SHP77 (cell line): Measurements from ENCODE around the gene ROBO3.

Experiments used
- DNase-seq, 2 experiments: peaks; one replicate each; lab custom pipeline; 2025; lab: John Stamatoyannopoulos, UW

ROBO3 gene

DNA sequence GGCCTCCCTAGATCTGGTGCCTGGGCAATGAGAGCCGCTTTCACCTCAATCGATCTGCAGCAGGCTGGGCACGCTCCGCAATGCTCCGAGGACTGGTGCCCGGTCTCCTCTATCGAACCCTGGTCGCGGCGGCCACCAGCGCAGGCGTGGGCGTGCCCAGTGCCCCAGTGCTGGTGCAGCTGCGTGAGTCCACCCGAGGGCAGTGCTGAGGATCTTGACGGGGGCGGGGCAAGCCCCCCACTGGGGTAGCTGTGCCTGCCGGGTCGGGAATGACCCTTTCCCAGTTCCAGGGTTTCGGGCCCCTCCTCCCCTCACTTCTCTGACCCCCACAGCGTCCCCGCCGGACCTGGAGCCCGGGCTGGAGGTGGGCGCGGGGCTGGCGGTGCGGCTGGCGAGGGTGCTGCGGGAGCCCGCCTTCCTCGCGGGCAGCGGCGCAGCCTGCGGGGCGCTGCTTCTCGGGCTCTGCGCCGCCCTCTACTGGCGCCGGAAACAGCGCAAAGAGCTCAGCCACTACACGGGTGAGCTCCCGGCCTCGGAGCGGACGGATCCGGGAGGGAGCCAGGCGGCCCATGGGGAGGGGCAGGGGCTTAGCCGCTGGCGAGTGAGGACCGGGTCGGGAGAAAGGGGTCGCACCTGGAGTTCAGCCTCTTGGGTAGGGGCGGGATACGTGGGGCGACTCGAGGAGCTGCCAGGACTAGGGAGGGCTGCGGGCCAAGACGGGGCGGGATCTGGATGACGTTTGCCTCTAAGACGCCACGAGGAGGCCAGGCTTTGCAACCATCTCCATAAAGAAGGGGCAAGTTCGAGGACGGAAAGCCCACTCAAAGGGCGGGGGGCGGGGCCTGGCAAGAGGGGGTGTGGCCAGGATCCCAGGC lies 10.9 kb downstream of the ROBO3 start:
- peak; percentile 68 to 77 for DNase-seq

- no peak for DNase-seq
These were observed 11.8 kb downstream of the ROBO3 start for GRCh38 chr11:124876818-124877630.

GRCh38 chr11:124877631-124877909 lies 12.3 kb downstream of the ROBO3 start:
- no peak for DNase-seq

GRCh38 chr11:124877910-124878758 lies 12.9 kb downstream of the ROBO3 start:
- no peak for DNase-seq

GRCh38 chr11:124878759-124879492 lies 13.7 kb downstream of the ROBO3 start:
- no peak for DNase-seq

DNA sequence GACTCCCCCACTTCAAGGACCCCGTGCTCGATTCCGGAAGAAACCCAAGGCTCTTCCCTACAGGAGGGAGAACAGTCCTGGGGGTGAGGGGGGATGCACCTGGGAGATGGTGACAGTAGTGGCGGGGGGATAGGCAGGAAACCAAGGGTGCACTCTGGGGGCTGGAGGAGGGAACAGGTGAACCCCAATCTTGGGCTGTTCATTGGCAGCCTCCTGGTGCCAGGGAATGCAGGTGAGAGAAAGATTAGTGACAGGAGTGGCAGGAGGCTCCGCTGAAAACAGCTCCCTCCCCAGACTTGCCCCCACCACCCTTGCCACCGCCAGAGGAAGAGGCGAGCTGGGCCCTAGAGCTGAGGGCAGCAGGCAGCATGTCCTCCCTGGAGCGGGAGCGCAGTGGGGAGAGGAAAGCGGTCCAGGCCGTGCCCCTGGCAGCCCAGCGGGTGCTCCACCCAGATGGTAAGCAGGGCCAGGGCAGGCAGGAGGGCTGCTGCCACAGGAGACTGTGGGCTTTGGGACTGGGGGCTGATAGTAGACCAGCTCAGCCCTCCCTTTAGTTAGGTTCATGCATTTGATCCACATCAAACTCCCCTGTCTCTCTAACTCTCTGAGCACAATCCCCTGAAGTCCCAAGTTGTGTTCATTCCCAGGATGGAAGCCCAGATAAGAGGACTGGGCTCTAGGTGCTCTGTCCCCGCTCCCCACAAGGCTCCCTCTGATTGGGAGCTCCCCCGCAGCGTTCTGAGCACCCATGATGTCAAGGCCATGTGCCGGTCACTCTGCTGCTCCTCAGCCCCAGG lies 14.5 kb downstream of the ROBO3 start:
- DNase-seq = no peak

GRCh38 chr11:124880290-124880611 lies 15.0 kb downstream of the ROBO3 start:
- no peak for DNase-seq

GRCh38 chr11:124880958-124881357 lies 15.7 kb downstream of the ROBO3 start:
- no peak for DNase-seq

DNA sequence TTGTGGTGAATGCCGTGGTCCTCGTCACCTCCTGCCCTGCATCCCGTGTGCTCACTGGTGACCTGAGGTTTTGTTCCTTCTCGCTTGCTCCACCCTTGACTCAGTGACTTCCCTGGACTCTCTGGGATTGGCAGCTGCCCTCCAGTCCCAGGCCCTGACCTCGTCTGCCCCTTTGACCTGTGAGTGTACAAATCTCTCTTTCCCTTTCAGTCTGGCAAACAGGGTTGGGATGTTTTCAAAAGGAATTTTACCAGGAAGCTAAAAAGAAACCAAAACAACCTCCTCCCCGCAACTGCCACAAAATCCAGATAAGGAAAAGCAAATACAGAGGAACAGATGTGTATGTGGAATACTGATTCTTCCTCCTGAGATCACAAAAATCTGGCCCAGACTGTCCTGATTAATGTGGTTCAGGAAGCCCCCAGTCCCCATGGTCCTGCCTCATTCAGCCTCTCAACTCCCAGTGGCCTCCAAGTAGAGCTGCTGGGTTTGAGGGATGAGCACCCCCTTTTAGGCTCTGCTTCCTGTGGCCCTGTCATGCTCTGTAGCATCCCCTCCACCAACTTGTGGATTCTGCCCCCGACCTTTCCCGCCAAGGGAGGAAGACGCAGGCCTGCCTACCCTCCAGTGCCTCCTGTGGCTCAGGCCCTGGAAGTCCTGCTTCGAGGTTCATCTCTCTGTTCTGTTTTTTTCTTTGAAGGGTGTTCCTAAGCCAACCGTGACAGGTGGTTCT lies 17.3 kb downstream of the ROBO3 start:
- no peak for DNase-seq

- no peak for DNase-seq
These were observed 19.1 kb downstream of the ROBO3 start for GRCh38 chr11:124884340-124884739.

DNA sequence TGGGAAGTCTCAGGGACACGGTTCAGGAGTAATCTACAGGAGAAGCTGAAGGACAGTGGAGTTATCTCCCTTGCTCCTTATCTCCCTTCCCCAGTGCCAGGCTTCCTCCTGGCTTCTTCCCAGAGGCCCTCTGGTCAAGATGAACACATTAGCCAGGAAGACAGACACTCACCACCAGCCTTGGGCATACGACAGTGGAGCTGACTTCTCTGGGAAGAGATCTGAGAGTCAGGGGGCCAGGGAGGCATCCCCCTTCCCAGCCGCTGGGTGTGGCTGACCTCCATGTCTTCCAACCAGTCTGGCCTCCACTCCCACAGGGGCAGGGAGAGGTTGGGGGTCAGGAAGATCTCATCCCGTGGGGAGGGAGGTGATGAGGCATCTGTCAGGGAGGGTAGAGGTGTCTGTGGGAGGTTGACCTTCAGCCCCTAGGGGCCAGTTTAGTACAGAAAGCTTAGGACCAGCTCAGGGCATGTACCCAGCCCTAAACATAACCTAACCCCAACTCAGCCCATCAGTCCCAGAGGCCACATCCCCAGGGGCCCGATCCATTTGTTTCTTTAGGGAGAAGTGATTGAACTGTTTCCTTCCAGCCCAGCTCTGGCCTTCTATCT lies 19.7 kb downstream of the ROBO3 start:
- no peak for DNase-seq

- no peak for DNase-seq
These were observed 21.2 kb downstream of the ROBO3 start for GRCh38 chr11:124886476-124886875.

DNA sequence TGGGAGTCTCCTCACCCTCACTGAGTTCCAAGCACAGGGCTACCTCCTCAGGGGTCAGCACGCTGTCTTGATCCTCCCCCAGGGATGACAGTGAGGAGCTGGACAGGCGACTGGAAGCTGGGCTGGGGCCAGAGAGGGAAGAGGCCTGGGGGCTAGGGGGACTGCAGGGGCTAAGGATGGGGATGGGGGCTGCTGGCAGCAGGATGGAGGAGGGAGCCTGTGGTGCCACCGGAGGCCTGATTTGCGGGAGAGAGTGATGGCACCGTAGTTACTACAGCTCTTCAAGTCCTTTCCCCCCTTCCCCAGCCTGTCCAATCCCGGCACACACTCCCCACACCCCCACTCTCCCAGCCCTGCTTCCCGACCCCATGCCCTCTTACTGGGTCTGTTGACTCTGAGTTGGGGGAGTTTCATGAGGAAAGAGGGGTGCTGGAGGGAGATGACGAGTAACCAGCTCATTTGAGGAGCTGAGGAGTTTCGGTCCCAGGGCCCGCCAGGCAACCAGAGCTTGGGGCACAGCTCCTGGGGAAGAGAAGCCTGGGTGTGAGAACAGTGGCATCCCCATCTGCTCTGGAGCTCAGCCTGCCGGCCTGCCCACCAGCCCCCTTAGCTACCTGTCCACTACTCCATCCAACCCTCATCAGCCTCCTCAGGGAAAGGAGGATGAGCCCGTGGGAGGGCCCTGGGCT lies 21.9 kb downstream of the ROBO3 start:
- DNase-seq = no peak

- DNase-seq = no peak
These were observed 22.4 kb downstream of the ROBO3 start for GRCh38 chr11:124887667-124888013.

GRCh38 chr11:124889191-124890091 lies 24.2 kb downstream of the ROBO3 start:
- no peak for DNase-seq

DNA sequence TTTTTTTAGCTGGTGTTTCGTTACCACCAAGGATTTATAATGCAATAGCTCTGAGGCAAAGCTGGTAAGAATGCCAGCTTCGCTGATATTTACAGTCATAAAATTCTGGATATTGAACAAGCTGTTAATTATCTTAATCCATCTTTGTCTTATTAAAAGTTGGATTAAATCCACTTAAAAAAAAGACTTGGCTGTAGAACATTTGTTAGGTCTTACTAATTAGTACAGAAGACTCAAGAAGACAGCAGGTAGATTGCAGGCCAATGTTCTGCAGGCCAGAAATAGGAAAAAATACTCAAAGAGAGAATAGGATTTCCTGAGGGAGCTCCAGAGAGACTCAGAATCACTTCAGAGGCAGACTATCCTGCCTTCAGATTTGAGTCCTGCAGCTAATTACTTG lies 24.9 kb downstream of the ROBO3 start:
- DNase-seq = no peak

- no peak for DNase-seq
These were observed 25.6 kb downstream of the ROBO3 start for GRCh38 chr11:124890683-124891372.

- no peak for DNase-seq
These were observed 26.2 kb downstream of the ROBO3 start for GRCh38 chr11:124891373-124891861.
